GM12878 (cell line): ENCODE measurements around the gene ERMN.

Experiments used
- FOXK2 ChIP-seq: fragments of 450-650 bp; IDR thresholded peaks from 2 replicates; pipeline ENCODE4 v1.6.1; 2017; ENCODE audit warnings: mild to moderate bottlenecking, moderate library complexity
- HDGF ChIP-seq: fragments of 450-650 bp; IDR thresholded peaks from 2 replicates; pipeline ENCODE4 v1.6.1; 2016; ENCODE audit warnings: antibody characterized with exemption
- POLR2AphosphoS5 ChIP-seq: IDR thresholded peaks from 2 replicates; pipeline ENCODE4 v1.6.1; 2011; ENCODE audit warnings: mild to moderate bottlenecking, low read length, inconsistent platforms
- TF ChIP-seq, protein P1 (sequence below): IDR thresholded peaks from 2 replicates; pipeline ENCODE4 v1.6.1; 2012; ENCODE audit warnings: low read length, inconsistent platforms
- TF ChIP-seq, protein P2 (sequence below): IDR thresholded peaks from 2 replicates; pipeline ENCODE4 v1.6.1; 2012; ENCODE audit warnings: low read depth, low read length, improper control_type of control experiment

DNA sequence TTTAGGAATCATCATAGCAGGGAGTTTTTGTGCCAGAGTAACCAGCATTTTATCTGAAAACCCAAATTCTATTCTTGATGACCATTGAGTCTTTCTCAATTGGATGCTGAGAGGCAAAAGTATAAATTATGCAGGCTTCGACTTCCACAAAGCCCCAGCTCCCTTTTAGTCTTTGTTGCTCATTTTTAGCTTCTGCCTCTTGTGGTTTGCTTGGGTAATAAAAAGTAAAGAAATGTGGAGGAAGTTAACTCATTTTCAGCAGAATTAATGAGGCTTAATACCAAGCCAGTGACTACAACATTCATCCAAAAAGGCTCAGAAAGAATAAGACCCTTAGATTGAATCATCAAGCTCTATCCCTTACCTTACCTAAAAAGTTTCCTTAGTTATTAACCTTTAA, 18.6 kb downstream of the ERMN start:
- TF ChIP-seq, protein P1, sequence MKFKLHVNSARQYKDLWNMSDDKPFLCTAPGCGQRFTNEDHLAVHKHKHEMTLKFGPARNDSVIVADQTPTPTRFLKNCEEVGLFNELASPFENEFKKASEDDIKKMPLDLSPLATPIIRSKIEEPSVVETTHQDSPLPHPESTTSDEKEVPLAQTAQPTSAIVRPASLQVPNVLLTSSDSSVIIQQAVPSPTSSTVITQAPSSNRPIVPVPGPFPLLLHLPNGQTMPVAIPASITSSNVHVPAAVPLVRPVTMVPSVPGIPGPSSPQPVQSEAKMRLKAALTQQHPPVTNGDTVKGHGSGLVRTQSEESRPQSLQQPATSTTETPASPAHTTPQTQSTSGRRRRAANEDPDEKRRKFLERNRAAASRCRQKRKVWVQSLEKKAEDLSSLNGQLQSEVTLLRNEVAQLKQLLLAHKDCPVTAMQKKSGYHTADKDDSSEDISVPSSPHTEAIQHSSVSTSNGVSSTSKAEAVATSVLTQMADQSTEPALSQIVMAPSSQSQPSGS: no peak
- TF ChIP-seq HDGF (no peak), POLR2AphosphoS5 (no peak), FOXK2 (no peak)
- TF ChIP-seq, protein P2, sequence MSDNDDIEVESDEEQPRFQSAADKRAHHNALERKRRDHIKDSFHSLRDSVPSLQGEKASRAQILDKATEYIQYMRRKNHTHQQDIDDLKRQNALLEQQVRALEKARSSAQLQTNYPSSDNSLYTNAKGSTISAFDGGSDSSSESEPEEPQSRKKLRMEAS: no peak
